ENCODE measurements around the gene NAA25.
A peak's percentile ranks its signal among the peaks of the same experiment; 100 is the strongest.
"Not testable (repeated sequence)": the region's sequence is repeated elsewhere in the genome, so short reads cannot be mapped to it uniquely, and the experiment has no call there.

Gene NAA25

DNA sequence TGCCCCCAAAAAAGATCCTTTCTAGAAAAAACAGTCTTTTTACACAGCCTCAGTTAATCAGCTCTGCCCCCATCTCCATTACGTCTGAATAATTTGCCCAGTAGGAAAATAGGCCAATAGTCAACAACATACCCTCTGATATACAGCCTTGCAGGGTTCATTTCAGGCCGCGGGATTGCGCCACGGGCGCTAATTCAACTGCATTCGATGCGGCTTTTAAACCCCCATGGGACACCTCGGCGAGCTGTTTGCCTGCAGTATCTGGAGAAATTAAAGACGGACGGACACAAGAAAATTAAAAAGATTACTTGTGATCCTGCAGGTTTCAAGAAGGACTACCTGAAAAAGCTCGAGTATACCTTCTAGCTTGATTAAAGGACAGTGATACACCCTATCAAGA, 59.2 kb downstream of the NAA25 start:
- DNase-seq, result no peak

DNA sequence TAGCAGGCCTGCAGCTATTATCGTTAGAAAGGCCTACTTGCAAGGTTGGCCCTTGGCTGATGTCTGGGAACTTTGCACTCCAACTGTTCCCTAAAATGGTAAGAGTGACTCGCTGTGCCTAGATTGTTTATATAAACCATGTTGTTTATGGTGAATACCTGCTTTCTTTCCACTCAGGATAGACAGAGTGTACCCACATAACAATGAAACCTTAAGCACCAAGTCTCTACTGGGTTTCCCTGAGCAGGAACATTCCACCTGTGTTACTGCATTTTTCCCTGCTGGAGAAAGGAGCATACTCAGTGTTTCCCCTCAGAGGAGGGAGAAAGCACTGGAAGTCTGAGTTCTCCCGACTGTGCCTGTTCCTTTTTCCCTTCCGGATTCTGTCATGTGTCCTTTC, 62.6 kb downstream of the NAA25 start:
- no peak for DNase-seq

DNA sequence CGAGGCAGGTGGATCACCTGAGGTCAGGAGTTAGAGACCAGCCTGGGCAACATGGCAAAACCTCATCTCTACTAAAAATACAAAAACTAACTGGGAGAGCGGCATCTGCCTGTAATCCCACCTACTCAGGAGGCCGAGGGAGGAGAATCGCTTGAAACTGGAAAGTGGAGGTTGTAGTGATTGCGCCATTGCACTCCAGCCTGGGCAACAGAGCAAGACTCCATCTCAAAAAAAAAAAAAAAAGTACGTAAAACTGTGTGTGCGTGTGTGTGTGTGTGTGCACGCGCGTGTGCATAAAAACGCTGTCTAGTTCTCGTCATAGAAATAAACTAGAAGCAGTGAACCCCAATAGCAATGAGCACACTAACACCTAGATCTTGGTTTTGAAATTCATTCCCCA, 72.0 kb downstream of the NAA25 start:
- DNase-seq, result not testable (repeated sequence)

DNA sequence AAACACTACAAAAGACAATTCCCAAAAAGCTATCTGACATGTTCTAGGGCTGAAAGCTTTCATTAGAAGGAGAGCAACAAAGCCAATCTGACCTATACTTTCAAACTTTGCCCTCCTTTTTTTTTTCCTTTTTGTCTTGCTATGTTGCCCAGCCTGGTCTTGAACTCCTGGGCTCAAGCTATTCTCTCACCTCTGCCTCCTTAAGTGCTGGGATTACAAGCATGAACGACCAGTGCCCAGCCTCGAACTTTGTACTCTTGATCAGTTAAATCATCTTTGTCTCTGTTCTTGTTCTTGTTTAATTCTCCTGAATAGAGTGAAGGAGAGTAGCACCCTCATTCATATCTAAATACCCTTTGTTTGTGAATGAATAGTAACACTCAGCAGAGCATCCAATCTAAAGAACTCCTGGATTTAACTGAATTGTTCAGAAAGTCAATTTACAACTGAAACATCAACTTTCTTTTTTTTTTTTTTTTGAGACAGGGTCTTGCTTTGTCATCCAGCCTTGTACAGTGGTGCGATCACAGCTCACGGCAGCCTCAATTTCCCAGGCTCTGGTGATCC, 73.3 kb downstream of the NAA25 start:
- DNase-seq, result no peak

DNA sequence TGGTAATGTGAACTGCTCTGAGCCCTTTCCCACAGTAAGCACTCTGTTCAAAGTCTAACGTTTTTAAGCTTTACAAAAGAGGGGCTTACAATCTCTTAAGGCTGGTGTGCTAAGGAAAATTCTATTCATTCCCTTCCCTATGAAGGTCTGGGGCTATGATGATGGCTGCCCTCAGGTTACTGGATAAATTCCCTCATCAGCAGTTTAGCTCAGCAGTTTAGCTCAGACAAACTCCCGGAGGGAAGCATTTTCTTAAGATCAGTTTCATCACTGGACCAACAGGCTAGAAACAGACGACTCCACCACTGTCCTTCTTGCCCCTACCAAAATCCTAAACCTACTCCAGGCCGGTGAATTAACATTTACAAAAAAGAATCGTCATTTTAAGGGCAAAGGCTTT, 76.3 kb downstream of the NAA25 start:
- DNase-seq, result no peak

DNA sequence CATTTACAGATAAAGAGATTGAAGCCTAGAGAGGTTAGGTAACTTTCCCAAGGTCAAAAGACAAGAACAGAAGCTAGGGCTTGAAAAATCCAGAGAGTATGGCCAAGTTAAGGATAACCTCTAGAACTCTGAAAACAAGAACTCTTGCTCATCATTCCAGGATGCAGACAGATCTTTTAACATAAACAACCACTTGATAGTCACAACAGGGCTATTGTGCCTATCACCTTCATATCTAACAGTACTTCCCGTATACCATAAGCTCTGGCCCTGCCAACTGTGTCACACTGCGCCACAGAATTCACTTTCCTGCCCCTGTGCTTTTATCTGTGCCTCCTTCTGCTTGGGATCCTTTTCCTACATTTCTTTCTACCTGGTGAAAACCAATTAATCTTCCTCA, 77.1 kb downstream of the NAA25 start:
- DNase-seq, result no peak

DNA sequence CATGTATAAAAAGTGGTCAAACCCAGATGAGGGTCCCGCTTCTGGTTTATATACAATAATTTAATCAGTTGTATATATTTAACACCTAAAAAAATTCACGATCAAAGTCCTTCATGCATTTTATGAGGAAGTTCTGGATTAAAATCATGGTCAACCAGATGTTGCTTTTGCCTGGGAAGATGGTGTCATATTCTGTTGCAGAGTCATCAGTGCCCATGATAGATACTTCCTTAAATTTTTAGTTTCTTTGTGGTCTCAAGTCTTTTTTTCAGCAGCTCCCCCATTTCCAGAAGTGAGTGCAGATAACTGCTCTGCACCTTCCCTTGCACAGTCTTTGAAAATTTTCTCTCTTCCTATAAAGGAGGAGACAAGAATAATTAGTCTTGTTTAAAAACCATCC, 79.3 kb downstream of the NAA25 start:
- DNase-seq, result no peak

DNA sequence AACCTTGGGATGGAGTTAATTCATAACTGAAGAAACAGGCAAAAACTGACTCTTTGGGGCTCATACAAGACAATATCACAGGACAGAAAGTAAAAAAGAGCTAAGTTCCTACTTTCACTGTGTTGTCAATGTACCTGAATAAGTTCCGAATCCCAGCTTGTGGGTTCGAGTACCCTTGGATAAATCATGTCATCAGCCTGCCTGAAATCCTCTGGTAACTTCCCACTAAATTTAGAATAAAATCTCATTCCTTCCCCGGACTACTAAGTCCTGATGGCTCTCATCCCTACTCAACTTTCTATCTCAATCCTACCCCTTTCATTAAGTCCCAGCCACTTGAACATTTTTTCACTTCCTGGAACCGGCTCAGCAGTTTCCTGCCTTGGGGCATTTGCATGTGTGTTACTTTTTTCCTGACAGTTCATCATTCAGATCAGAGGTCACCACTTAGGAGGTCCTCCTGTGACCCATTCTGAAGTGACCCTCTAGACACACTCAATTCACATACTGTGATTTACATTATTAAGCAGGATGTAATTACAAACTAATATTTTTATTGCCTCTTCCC, 82.7 kb downstream of the NAA25 start:
- no peak for DNase-seq

DNA sequence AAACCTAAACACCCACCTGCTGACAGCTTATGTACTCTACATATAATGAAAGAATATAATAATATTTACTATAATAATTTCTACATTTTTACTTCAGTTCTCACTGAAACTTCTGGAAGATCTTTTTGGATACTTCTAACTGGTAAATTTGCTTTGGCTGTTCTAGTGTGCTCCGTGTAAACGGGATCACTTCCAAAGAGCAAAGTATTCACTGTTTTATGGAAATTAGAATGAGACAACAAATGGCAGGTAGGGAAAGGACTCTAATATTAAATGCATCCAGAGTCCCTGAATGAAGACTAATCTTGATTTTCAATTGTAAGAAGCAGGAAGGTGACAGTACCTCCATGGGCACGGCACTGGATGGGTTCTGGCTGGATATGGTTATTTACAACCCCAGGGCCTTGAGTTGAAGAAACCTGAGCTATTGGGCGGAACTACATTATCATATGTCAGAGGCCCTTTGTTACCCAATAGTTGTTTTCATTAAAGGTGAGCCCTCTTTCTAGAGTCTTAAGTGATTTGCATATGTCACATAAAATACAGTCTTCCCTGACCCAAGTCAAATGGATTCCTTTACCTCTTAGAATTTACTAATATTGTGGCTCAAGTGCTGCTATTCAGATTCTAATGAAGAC, 84.7 kb downstream of the NAA25 start:
- no peak for DNase-seq

DNA sequence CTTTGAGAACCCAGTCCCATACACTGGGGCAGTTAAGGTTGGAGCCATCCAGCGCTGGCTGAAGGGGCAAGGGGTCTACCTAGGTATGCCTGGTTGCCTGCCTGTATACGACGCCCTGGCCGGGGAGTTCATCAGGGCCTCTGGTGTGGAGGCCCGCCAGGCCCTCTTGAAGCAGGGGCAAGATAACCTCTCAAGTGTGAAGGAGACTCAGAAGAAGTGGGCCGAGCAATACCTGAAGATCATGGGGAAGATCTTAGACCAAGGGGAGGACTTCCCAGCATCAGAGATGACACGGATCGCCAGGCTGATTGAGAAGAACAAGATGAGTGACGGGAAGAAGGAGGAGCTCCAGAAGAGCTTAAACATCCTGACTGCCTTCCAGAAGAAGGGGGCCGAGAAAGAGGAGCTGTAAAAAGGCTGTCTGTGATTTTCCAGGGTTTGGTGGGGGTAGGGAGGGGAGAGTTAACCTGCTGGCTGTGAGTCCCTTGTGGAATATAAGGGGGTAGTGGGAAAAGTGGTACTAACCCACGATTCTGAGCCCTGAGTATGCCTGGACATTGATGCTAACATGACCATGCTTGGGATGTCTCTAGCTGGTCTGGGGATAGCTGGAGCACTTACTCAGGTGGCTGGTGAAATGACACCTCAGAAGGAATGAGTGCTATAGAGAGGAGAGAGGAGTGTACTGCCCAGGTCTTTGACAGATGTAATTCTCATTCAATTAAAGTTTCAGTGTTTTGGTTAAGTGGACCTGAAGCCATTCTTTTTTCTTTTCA, 86.2 kb downstream of the NAA25 start:
- DNase-seq, result no peak

DNA sequence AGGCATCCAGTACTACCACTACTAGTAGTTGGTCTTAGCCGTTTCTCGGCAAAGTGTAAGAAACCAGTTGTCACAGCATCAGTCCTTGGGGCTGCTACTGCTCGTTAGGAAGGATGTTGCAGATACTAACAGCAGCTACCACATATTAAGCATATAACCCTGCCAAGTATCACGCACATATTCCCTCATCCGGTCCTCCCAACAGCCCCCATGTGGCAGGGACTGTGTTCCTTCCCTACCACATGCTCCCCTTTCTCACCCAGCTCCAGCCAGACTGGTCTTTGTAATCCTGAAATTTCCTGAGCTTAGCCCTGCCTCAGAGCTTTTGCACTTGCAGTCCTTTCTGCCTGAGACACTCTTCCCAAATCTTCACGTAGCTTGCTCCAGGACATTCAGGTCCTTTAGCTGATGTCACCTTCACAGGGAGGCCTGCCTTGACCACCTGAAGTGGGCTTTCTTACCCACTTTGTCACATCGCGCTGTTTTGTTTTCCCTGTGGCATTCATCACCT, 87.6 kb downstream of the NAA25 start:
- no peak for DNase-seq

DNA sequence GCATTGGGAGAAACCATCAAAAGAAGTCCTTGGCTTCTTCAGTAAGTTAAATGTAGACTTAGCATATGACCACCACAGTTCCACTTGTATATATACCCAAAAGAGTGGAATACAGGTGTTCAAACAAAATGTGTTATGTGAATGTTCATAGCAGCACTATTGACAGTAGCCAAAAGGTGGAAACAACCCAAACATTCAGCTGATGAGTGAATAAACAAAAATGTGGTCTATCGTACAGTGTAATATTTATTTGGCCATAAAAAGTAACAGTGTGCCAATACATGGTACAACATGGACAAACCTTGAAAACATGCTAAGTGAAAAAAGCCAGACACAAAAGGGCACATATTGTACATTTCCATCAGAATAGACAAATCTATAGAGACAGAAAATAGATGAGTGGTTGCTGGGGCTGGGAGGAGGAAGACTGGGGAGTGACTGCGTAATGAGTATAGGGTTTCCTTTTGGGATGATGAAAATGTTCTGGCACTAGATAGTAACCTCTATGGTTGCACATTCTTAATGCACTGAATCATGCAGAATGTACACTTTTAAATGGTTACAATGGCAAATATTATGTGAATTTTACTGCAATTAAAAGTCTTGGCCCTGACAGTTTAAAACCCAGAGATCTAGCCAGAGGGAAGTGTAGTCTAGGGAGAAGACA, 89.9 kb downstream of the NAA25 start:
- DNase-seq, result no peak

DNA sequence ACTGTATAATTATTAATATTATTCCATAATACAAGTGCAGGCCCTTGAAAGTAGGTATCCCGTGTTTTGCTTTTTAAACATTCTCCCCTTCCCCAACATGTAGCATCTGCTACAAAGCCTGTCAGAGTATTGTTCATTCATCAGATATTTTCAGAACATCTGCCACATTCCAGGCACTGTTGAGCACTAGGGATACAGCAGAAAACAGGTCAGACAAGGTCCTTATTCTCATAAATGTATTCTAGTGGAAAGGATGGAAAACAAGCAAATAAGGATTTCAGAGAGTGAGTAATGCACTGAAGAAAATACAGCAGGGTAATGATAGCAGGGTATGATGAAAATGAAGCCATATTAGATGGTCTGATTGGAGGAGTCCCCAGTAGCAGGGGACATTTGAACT, 91.5 kb downstream of the NAA25 start:
- DNase-seq, result no peak

DNA sequence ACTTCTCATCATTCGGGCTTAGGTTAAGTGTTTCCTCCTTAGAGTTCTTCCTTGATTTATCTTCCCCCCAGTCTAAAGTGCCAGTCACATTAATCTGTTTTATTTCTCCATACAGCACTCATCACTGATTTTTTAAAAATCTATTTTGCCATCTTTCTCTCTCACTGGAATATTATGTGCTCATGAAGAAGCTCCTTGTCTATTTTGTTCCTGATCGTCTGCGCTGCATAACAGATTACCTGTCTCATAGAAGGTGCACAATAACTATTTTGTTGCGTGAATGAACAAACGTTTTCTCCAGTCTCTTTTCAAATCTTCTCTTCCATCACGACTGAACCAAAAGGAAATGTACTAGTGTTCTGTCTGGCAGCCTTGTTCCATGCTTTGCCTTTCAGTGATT, 92.6 kb downstream of the NAA25 start:
- DNase-seq, result no peak

DNA sequence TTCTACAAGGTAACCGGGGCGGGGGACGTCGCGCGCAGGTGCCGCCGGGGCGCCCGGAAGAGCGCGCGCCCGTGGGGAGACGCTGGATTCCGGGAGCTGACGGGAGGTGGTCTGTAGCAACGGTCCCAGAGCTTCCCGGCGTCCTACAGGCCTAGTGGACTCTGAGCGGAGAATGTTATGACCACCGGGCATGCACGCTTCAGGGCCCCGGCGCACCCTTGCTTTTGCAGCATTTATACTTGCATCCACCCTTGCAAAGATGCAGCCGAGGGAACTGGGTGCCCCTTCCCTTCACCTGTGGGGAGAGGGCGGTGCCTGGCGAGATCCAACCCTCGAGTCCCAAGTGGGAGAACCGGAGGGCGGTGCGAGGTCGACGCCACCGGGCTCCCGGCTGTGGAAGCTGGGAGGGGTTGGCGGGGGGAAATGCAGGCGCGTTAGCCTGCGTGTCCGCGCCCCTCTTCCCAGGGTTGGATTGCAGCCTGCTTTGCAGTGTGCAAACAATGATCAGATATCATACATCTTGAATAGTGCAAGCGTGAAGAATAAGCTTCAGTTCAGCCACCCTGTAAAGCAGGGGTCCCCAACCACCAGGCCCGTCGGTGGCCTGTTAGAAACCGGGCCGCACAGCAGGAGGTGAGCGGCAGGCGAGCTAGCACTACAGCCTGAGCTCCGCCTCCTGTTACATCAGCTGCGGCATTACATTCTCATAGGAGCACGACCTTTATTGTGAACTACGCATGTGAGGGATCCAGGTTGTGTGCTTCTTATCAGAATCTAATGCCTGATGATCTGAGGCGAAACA, 94.8 kb downstream of the NAA25 start:
- peak; percentile 64 for DNase-seq

DNA sequence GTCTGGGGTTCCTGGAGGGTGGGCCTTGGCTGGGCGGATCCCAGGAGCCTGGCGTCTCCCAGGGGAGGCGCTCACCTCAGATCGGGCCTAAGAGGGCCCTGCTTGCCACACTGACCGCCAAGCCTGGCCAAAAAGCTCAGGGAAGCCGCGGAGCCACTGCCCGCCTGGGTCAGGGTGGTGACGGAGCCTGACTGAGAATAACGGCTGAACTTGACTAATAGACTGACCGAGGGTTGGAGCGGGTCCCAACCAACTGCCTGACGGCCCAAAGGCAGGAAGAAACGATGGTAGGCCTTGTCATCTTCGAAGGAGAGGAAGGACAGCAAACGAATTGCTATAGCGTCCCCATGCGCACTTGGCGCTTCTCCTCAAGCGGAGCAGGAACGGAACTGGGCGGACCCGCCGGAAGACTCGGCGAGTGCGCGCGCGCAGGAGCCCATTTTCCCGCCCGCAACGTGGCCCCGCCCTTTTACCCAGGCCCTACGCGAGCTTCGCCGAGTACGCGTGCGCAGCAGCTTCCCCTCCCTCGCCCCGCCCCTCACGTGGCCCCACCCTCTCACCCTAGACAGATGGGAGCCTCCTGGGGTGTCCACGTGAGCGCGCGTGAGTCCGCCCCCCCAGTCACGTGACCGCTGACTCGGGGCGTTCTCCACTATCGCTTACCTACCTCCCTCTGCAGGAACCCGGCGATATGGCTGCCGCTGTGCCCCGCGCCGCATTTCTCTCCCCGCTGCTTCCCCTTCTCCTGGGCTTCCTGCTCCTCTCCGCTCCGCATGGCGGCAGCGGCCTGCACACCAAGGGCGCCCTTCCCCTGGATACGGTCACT, 95.6 kb downstream of the NAA25 start, which contains the start of the genes ERP29 and TMEM116:
ERP29 (plus strand) TSS at position 652 of the 826 bp plus-strand sequence; CDS start at position 692, 40 bp downstream.
TMEM116 (minus strand) TSS at position 391 of the 826 bp plus-strand sequence. CDS start 7,895 bp downstream, outside the sequence.
- DNase-seq, result peak; percentile 100

DNA sequence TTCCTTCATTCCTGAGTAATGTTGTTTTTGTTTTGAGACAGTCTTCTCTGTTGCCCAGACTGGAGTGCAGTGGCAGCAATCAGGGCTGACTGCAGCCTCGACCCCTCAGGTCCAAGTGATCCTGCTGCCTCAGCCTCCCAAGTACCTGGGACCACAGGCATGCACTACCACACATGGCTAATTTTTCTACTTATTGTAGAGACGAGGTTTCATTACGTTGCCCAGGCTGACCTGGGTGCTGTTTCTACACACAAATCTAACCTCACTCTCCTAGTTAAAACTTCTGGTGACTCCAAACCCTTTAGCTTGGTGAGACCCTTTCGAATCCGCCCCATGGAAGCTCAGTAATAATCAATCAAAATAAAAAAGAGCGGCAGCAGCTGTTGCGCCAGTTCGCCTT, 96.9 kb downstream of the NAA25 start:
- no peak for DNase-seq

DNA sequence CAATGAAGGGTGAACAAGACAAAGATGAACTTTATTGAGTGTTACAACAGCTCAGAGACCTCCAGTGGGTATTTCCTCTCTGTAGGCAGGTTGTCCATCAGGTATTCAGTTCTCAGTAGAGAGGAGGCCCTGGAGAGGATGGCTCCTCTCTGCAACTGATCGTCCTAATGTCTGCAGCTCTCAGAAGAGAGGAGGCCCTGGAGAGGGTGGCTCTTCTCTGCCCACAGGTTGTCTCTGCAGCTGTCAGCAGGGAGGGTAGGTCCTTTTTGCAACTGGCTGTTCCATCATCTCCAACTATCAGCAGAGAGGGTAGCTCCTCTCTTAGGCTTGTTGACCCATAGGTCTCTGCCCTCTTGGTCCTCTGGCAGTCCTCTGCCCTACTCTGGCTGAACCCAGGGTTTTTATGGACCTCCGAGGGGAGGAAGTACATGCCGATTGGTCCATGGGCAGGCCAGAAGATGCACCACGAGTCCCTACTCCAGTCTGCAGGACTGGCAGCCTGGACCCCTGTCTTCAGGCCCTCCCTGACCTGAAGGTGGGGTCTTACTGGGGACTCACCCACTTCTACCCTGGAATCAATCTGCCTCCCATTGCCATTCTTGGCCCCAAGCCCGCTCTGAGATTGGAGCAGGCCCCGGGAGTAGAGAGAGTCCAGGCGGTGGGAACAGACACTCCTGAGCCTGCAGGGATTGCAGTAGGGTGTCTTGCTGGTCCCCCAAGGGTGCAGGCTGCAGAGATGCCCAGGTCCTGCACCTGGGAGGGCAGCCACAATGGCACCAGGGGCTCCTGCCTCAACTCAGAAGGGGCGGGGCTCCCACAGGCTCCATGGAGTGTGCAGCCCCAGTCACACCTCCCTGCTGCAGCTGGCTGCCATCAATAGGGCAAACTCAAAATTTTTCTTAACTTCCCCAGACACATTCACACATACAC, 97.9 kb downstream of the NAA25 start:
- DNase-seq, result no peak

DNA sequence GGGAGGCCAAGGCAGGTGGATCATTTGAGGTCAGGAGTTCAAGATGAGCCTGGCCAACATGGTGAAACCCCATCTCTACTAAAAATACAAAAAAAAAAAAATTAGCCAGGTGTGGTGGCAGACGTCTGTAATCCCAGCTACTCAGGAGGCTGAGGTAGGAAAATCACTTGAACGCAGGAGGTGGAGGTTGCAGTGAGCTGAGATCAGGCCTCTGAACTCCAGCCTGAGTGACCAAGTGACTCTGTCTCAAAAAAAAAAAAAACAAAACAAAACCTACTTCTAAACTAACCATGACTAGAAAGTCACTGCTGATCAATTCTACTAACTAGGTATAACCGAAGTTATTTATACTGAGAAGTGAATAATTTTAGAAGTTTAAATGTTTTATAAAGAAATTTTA, 99.0 kb downstream of the NAA25 start:
- DNase-seq, result not testable (repeated sequence)

DNA sequence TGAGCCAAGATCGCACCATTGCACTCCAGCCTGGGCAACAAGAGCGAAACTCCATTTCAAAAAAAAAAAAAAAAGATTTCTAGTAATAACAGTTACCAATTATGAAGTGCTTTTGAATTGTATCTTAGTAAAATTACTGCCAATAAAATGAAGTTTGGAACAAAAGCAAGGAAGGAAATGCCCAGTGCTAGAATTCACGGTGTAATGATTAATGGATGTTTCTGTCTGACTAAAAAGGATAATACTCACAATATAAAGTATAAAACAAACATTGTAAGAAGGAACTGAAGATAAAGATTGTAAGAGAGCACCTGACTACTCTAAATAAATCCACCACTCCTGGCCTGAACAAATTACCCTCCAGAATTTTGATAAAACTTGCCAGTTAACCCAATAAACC, 99.7 kb downstream of the NAA25 start:
- DNase-seq, result no peak

Measured in right forelimb (tissue), 1 donor.